Epithelial cell of esophagus (primary cell): Measurements from ENCODE around the gene DZIP1L.
A peak's percentile ranks its signal among the peaks of the same experiment; 100 is the strongest.

ENCODE experiments used
- DNase-seq: peaks from one replicate; pipeline ENCODE4 v3.0.0; 2010; ENCODE audit warnings: low read depth
- H3K4me3 ChIP-seq: 2 replicates; pipeline ENCODE4 v1.5.1; 2011; ENCODE audit warnings: mild to moderate bottlenecking, low read length, control low read depth
- CTCF ChIP-seq: IDR thresholded peaks from 2 replicates; pipeline ENCODE4 v1.5.1; 2011; ENCODE audit warnings: low read depth, mild to moderate bottlenecking, low read length, control low read depth, inconsistent platforms; ENCODE audit not compliant: insufficient read depth; ENCODE audit errors: missing control alignments

Gene DZIP1L

GRCh38 chr3:138070006-138070405 is 45.4 kb downstream of the DZIP1L start:
- H3K4me3 ChIP-seq = no peak overlapping the region
- no peak for DNase-seq
- TF ChIP-seq CTCF = no peak

- no peak overlapping the region for H3K4me3 ChIP-seq
- DNase-seq = peak; percentile 79
- peak; percentile 99 for TF ChIP-seq CTCF
Measured at GRCh38 chr3:138068579-138069174, 46.7 kb downstream of the DZIP1L start.

- no peak for DNase-seq
- no peak for TF ChIP-seq CTCF
- no peak overlapping the region for H3K4me3 ChIP-seq
Measured at GRCh38 chr3:138068046-138068445, 47.4 kb downstream of the DZIP1L start.

- no peak for TF ChIP-seq CTCF
- DNase-seq = no peak
- no peak overlapping the region for H3K4me3 ChIP-seq
Measured at GRCh38 chr3:138066972-138067371, 48.4 kb downstream of the DZIP1L start.

GRCh38 chr3:138066383-138066782 is 49.0 kb downstream of the DZIP1L start:
- DNase-seq = no peak
- H3K4me3 ChIP-seq = no peak overlapping the region
- TF ChIP-seq CTCF = no peak

GRCh38 chr3:138065949-138066348 is 49.5 kb downstream of the DZIP1L start:
- no peak overlapping the region for H3K4me3 ChIP-seq
- TF ChIP-seq CTCF = no peak
- no peak for DNase-seq

- no peak overlapping the region for H3K4me3 ChIP-seq
- DNase-seq = no peak
- TF ChIP-seq CTCF = no peak
Measured at GRCh38 chr3:138063416-138063815, 52.0 kb downstream of the DZIP1L start.
